HepG2 (cell line): ENCODE data around the gene PDPK1. TPM values are rescaled to one million over a fixed set of nuclear protein-coding genes. Genes with fewer than 3 reads are reported as not detected.

Experiments used
- ATAC-seq: fragments of 200-7000 bp; cut with Tn5 transposase; 3 replicates; pipeline ENCODE4 v1.9.1; 2020; ENCODE audit warnings: mild to moderate bottlenecking, moderate library complexity
- BruUV-seq: library from RNA; stranded (reverse); fragments of 400-500 nt; replicated peaks from 2 replicates; lab custom pipeline; 2021; lab: Mats Ljungman, UMichigan
- CTCF ChIA-PET: fragments of 300-600 bp; formaldehyde crosslinking; extraction: SDS; loops from one replicate; lab custom pipeline; 2021; ENCODE audit warnings: low total read pairs, inconsistent platforms, low intra/inter-chr PET ratio; lab: Yijun Ruan, JAX
- POLR2A ChIA-PET: fragments of 350-600 bp; sonication (Branson Sonifier 250); formaldehyde crosslinking; loops from one replicate; lab custom pipeline; 2020; ENCODE audit warnings: antibody characterized with exemption, inconsistent platforms; lab: Yijun Ruan, JAX
- DNase-seq: peaks from one replicate; pipeline ENCODE4 v3.0.0-alpha.2; 2015; ENCODE audit warnings: low spot score
- FAIRE-seq: peaks from 3 replicates; lab custom pipeline; 2011; peaks lifted over from hg19 to GRCh38; lab: Jason Lieb, UNC
- H2AFZ ChIP-seq: one replicate; pipeline ENCODE4 v1.6.1; 2011; ENCODE audit warnings: low read length, inconsistent platforms
- H3K27ac ChIP-seq: fragments of 300-600 bp; 3 replicates; pipeline ENCODE4 v1.8.0; 2011; ENCODE audit warnings: mixed run types, mild to moderate bottlenecking, mixed read lengths, low read length, inconsistent platforms; ENCODE audit not compliant: insufficient read depth; ENCODE audit errors: extremely low read length
- H3K27me3 ChIP-seq, 2 experiments: fragments of 200-600 bp in 1 of 2; 2 replicates in 1 of 2; 3 replicates in 1 of 2; pipeline versions ENCODE4 v1.6.0 to v1.8.0; 2011; ENCODE audit warnings: low read length in 2 of 2, mild to moderate bottlenecking in 2 of 2, moderate library complexity in 2 of 2, inconsistent platforms in 1 of 2; ENCODE audit not compliant: insufficient read depth in 2 of 2, control insufficient read depth in 1 of 2
- H3K36me3 ChIP-seq, 2 experiments: fragments of 200-600 bp in 1 of 2; replicated peaks in 1 of 2; 2 replicates in 1 of 2; 3 replicates in 1 of 2; pipeline versions ENCODE4 v1.5.1 to v1.8.0; 2011; ENCODE audit warnings: low read length in 2 of 2, inconsistent platforms in 1 of 2; ENCODE audit not compliant: insufficient read depth in 2 of 2, control insufficient read depth in 1 of 2
- H3K4me1 ChIP-seq: 2 replicates; pipeline ENCODE4 v1.5.1; 2012; ENCODE audit warnings: low read length, inconsistent platforms; ENCODE audit not compliant: insufficient read depth
- H3K4me2 ChIP-seq: 2 replicates; pipeline ENCODE4 v1.6.0; 2011; ENCODE audit warnings: low read depth, low read length, inconsistent platforms
- H3K4me3 ChIP-seq, 3 experiments: fragments of 200-600 bp in 1 of 3; sonication (generic), shearing (Covaris generic) in 1 of 3; replicated peaks in 1 of 3; 2 replicates each; pipeline ENCODE4 v1.5.1; 2011 to 2016; ENCODE audit warnings: low read length in 3 of 3, inconsistent platforms in 2 of 3, low read depth in 2 of 3, mild to moderate bottlenecking in 2 of 3, control low read depth in 1 of 3, mixed read lengths in 1 of 3; ENCODE audit not compliant: insufficient read depth in 1 of 3
- H3K79me2 ChIP-seq: one replicate; pipeline ENCODE4 v1.6.1; 2011; ENCODE audit warnings: low read length, inconsistent platforms; ENCODE audit not compliant: insufficient read depth
- H3K9ac ChIP-seq: 2 replicates; pipeline ENCODE4 v1.6.0; 2011; ENCODE audit warnings: mild to moderate bottlenecking, low read depth, low read length, inconsistent platforms; ENCODE audit not compliant: insufficient read depth
- H3K9me3 ChIP-seq: 2 replicates; pipeline ENCODE4 v1.5.1; 2012; ENCODE audit warnings: mild to moderate bottlenecking, low read length
- H4K20me1 ChIP-seq: 2 replicates; pipeline ENCODE4 v1.6.0; 2011; ENCODE audit warnings: inconsistent platforms, mild to moderate bottlenecking, low read length, moderate library complexity; ENCODE audit not compliant: insufficient read depth
- ADNP ChIP-seq: sonication (generic); formaldehyde crosslinking; IDR thresholded peaks from 2 replicates; pipeline ENCODE4 v1.4.0; 2020; ENCODE audit warnings: missing genetic modification reagents
- CHD2 ChIP-seq: IDR thresholded peaks from 2 replicates; pipeline ENCODE4 v1.6.1; 2011; ENCODE audit warnings: low read depth, low read length, improper control_type of control experiment
- CREM ChIP-seq, 2 experiments: sonication (generic) in 1 of 2; formaldehyde crosslinking in 1 of 2; IDR thresholded peaks; 2 replicates each; pipeline versions ENCODE4 v1.4.0 to v1.6.1; 2016 to 2020; ENCODE audit warnings: antibody characterized with exemption in 1 of 2, mild to moderate bottlenecking in 1 of 2, missing genetic modification reagents in 1 of 2
- KDM2A ChIP-seq: sonication (generic); formaldehyde crosslinking; IDR thresholded peaks from 2 replicates; pipeline ENCODE4 v1.4.0; 2020; ENCODE audit warnings: low read depth, missing genetic modification reagents, borderline replicate concordance
- MLXIP ChIP-seq: sonication (generic); formaldehyde crosslinking; IDR thresholded peaks from 2 replicates; pipeline ENCODE4 v1.9.0; 2021; ENCODE audit warnings: missing genetic modification reagents, borderline replicate concordance
- MTA1 ChIP-seq: sonication (generic); formaldehyde crosslinking; IDR thresholded peaks from 2 replicates; pipeline ENCODE4 v1.4.0; 2020; ENCODE audit warnings: missing genetic modification reagents, mild to moderate bottlenecking, borderline replicate concordance
- NFE2L1 ChIP-seq: sonication (generic); formaldehyde crosslinking; IDR thresholded peaks from 2 replicates; pipeline ENCODE4 v1.4.0; 2020; ENCODE audit warnings: missing genetic modification reagents, mild to moderate bottlenecking, borderline replicate concordance
- NFYC ChIP-seq: IDR thresholded peaks from 2 replicates; pipeline ENCODE4 v1.6.1; 2016; ENCODE audit warnings: missing genetic modification reagents, missing compliant biosample characterization
- NR2C2 ChIP-seq: sonication (generic); formaldehyde crosslinking; IDR thresholded peaks from 2 replicates; pipeline ENCODE4 v1.4.0; 2020; ENCODE audit warnings: missing genetic modification reagents, mild to moderate bottlenecking, moderate library complexity, borderline replicate concordance
- PRMT3 ChIP-seq: sonication (generic); formaldehyde crosslinking; IDR thresholded peaks from 2 replicates; pipeline ENCODE4 v1.8.1; 2022; ENCODE audit warnings: low read depth, mild to moderate bottlenecking, moderate library complexity, missing genetic modification reagents, borderline replicate concordance
- ZNF256 ChIP-seq: sonication (generic); formaldehyde crosslinking; conservative IDR thresholded peaks from 2 replicates; pipeline ENCODE4 v1.4.0; 2020; ENCODE audit warnings: missing genetic modification reagents
- ZNF501 ChIP-seq: sonication (generic); formaldehyde crosslinking; IDR thresholded peaks from 2 replicates; pipeline ENCODE4 v1.5.1; 2020; ENCODE audit warnings: mild to moderate bottlenecking, moderate library complexity, missing genetic modification reagents
- WGBS: methylation state at CpG from one replicate; pipeline ENCODE4 v1.1.6; 2017; ENCODE audit warnings: low lambda C conversion rate; 5-methylcytosine and 5-hydroxymethylcytosine counted together
- in situ Hi-C: cut with HindIII; loops from 2 replicates; pipeline ENCODE4 v1.10.0; 2017; ENCODE audit warnings: low pct_unique_long_range_greater_than_20kb; ENCODE audit not compliant: extremely low pct_ligation_motif_present
- intact Hi-C: fragments of 100-400 bp; cut with micrococcal nuclease; formaldehyde crosslinking; loops from one replicate; pipeline ENCODE4 v1.10.0; 2022; ENCODE audit not compliant: unreplicated experiment
- polyA plus RNA-seq, 8 experiments: library from polyadenylated mRNA; depleted of rRNA in 3 of 8; stranded (reverse) in 7 of 8; unstranded in 1 of 8; fragments of >200 nt; fragmentation: Illumina TruSeq in 4 of 8; extraction: Trizol in 4 of 8; gene quantifications; 2 replicates each; pipeline versions ENCODE4 v1.2.1 to v1.2.3, GENCODE V29; 2011 to 2016; ENCODE audit warnings: low read depth in 4 of 8, missing spikeins in 1 of 8, mixed read lengths in 1 of 8; ENCODE audit not compliant: insufficient read depth in 1 of 8
- total RNA-seq, 5 experiments: library from RNA; depleted of rRNA; stranded (reverse); fragments of >200 nt; fragmentation: Illumina TruSeq; extraction: Trizol; gene quantifications; 2 replicates each; pipeline ENCODE4 v1.2.3, GENCODE V29; 2016; ENCODE audit warnings: low read depth in 1 of 5
- TF ChIP-seq, protein P1 (sequence below): sonication (generic); formaldehyde crosslinking; IDR thresholded peaks from 2 replicates; pipeline ENCODE4 v1.5.1; 2020; ENCODE audit warnings: missing genetic modification reagents, mild to moderate bottlenecking, borderline replicate concordance
- TF ChIP-seq, protein P2 (sequence below): sonication (generic); formaldehyde crosslinking; IDR thresholded peaks from 2 replicates; pipeline ENCODE4 v1.4.0; 2020; ENCODE audit warnings: missing genetic modification reagents, borderline replicate concordance

The PDPK1 gene
- total and polyA plus RNA-seq, 2 of the 13 experiments (the other 11 are each of a cell fraction or from before 2014, with no cell fraction given) = 59.6 to 129 TPM

DNA sequence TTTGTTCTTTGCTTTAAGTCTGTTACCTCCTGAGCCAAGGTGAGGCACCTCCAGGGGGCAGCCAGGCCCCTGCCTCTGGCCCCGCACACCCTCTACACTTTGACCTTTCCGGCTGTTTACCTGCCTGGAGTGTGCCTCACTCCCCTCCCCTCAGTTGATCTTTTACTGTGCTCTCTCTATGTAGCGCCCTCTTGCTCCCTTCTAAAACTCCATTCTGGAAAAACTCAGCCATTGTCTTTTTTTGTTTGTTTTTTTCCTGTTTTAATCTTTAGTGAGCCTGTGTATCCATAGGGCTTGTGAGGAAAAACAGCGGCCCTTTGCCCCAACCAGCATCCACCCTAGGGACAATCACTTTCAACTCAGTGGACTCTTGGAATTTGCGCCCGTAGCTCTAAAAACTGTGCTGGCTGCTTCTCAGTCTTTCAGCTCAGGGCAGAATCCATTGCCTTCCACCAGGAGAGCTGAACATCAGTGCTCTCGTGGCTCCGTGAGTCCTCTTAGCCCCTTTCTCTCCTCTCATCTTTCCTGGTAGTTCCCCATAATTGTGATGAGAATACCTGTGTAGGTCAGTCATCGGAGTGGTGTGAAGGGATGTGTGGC lies 13.4 kb upstream of the PDPK1 start:
- H3K27ac ChIP-seq = peak overlapping the region; percentile 92
- TF ChIP-seq, protein P1, sequence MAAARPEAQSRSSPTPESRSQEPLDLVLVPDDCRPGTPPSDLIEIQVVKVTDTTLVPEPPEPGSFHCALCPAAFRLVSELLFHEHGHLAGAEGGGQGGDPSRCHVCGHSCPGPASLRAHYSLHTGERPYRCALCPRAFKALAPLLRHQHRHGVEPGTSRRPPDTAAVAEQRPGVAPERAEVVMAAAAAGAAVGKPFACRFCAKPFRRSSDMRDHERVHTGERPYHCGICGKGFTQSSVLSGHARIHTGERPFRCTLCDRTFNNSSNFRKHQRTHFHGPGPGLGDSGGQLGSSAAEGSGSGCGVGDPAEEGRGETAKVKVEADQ (CRISPR knock-in tag) = no peak
- TF ChIP-seq KDM2A (CRISPR knock-in tag) (peak; percentile 64), NR2C2 (peak; percentile 97), CHD2 (no peak), ZNF256 (no peak), NFYC (0 out of 2 replicates have a peak, but pooled peaks have one; percentile 9), MLXIP (CRISPR knock-in tag) (0 out of 2 replicates have a peak, but pooled peaks have one; percentile 4), ADNP (CRISPR knock-in tag) (no peak), ZNF501 (CRISPR knock-in tag) (peak; percentile 77), NFE2L1 (CRISPR knock-in tag) (no peak), CREM (IDR thresholded peaks at IDR 0.05) (peak; percentile 82), CREM (CRISPR knock-in tag; IDR thresholded peaks at IDR 0.05) (no peak), PRMT3 (CRISPR knock-in tag) (no peak), MTA1 (CRISPR knock-in tag) (peak; percentile 64; the same call in 1 of the 2 replicates)
- TF ChIP-seq, protein P2, sequence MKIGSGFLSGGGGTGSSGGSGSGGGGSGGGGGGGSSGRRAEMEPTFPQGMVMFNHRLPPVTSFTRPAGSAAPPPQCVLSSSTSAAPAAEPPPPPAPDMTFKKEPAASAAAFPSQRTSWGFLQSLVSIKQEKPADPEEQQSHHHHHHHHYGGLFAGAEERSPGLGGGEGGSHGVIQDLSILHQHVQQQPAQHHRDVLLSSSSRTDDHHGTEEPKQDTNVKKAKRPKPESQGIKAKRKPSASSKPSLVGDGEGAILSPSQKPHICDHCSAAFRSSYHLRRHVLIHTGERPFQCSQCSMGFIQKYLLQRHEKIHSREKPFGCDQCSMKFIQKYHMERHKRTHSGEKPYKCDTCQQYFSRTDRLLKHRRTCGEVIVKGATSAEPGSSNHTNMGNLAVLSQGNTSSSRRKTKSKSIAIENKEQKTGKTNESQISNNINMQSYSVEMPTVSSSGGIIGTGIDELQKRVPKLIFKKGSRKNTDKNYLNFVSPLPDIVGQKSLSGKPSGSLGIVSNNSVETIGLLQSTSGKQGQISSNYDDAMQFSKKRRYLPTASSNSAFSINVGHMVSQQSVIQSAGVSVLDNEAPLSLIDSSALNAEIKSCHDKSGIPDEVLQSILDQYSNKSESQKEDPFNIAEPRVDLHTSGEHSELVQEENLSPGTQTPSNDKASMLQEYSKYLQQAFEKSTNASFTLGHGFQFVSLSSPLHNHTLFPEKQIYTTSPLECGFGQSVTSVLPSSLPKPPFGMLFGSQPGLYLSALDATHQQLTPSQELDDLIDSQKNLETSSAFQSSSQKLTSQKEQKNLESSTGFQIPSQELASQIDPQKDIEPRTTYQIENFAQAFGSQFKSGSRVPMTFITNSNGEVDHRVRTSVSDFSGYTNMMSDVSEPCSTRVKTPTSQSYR (CRISPR knock-in tag) = peak; percentile 53; the same call in 1 of the 2 replicates

More for the DNA sequence above, 13.4 kb upstream of the PDPK1 start:
- CTCF ChIA-PET = interaction anchor here (1.2 to 1.3 kb wide), 2 partner anchors 11 to 12 kb away, joined by 3 read pairs; partner anchors contain the start of gene ATP6V0C
- FAIRE-seq (peak; percentile 99), ATAC-seq (peak; percentile 75), DNase-seq (peak; percentile 93)
- Histone ChIP-seq H3K4me1 (peaks cover 74% of the 10 kb centered on the region), H2AFZ (no peak overlapping the region), H3K9me3 (no peaks in the 10 kb centered on the region), H3K27me3 (no peaks in the 10 kb centered on the region), H4K20me1 (peaks cover 3% of the 10 kb centered on the region; the same call in 1 of the 2 replicates), H3K36me3 (peaks cover 16 to 45% of the 10 kb centered on the region in 2 experiments), H3K4me3 (peak overlapping the region; percentile 26 to 56 (median 38)), H3K9ac (peak overlapping the region; percentile 67), H3K79me2 (peaks cover 39% of the 10 kb centered on the region), H3K4me2 (peak overlapping the region; percentile 78)
- in situ Hi-C loops (no loop called here), intact Hi-C loops (no loop called here)
- 0% methylated on average over 9 of the region's 9 CpGs for WGBS
- POLR2A ChIA-PET = interaction anchor here (0.8 to 2.6 kb wide), 6 partner anchors 8 to 369 kb away, joined by 3 to 42 read pairs (median 10); partner anchors contain the start of genes ATP6V0C, PDPK1, TEDC2 and TRAF7
- TSS peak; percentile 31 for BruUV-seq
